H1 (cell line): ENCODE data around the gene EDEM1. TPM values are rescaled to one million over a fixed set of nuclear protein-coding genes. Genes with fewer than 3 reads are reported as not detected.
"Not testable (repeated sequence)": the region's sequence is repeated elsewhere in the genome, so short reads cannot be mapped to it uniquely, and the experiment has no call there.

Experiments used
- CTCF ChIA-PET: fragments of 300-600 bp; sonication (Branson Sonifier 250); formaldehyde crosslinking; loops from one replicate; lab custom pipeline; 2021; ENCODE audit not compliant: partially characterized antibody; lab: Charles Lee
- POLR2A ChIA-PET: fragments of 300-600 bp; sonication (Branson Sonifier 250); formaldehyde crosslinking; loops from one replicate; lab custom pipeline; 2021; ENCODE audit warnings: inconsistent platforms; ENCODE audit not compliant: partially characterized antibody; lab: Charles Lee
- DNase-seq, 2 experiments: peaks; one replicate each; pipeline versions ENCODE4 v3.0.0 to v3.0.0-alpha.2; 2010 to 2022; ENCODE audit warnings: low spot score in 2 of 2, low read depth in 1 of 2, mixed read lengths in 1 of 2
- FAIRE-seq: peaks from 2 replicates; lab custom pipeline; 2011; peaks lifted over from hg19 to GRCh38; lab: Jason Lieb, UNC
- H2AFZ ChIP-seq: 2 replicates; pipeline ENCODE4 v1.8.1; 2012; ENCODE audit warnings: low read length, inconsistent platforms
- H2AK5ac ChIP-seq: 2 replicates; pipeline ENCODE4 v1.6.1; 2013; ENCODE audit warnings: low read depth, low read length
- H2BK120ac ChIP-seq: replicated peaks from 2 replicates; pipeline ENCODE3; 2013; ENCODE audit warnings: low read depth, low read length, inconsistent platforms
- H2BK12ac ChIP-seq: 2 replicates; pipeline ENCODE4 v1.6.1; 2013; ENCODE audit warnings: low read depth, low read length
- H2BK15ac ChIP-seq: 2 replicates; pipeline ENCODE4 v1.6.1; 2013; ENCODE audit warnings: low read length
- H2BK20ac ChIP-seq: 2 replicates; pipeline ENCODE4 v1.6.1; 2013; ENCODE audit warnings: low read length
- H2BK5ac ChIP-seq: 2 replicates; pipeline ENCODE4 v1.6.1; 2013; ENCODE audit warnings: low read depth, low read length
- H3K14ac ChIP-seq: 2 replicates; pipeline ENCODE4 v1.6.1; 2013; ENCODE audit warnings: inconsistent platforms; ENCODE audit not compliant: insufficient read length
- H3K18ac ChIP-seq: 2 replicates; pipeline ENCODE4 v1.6.1; 2013; ENCODE audit warnings: low read length; ENCODE audit errors: extremely low read depth
- H3K23ac ChIP-seq: 2 replicates; pipeline ENCODE4 v1.6.1; 2013; ENCODE audit warnings: inconsistent platforms; ENCODE audit not compliant: insufficient read length
- H3K23me2 ChIP-seq: 2 replicates; pipeline ENCODE4 v1.6.1; 2013; ENCODE audit warnings: low read depth, low read length
- H3K27ac ChIP-seq: 2 replicates; pipeline ENCODE4 v1.6.1; 2011; ENCODE audit warnings: low read depth, low read length, inconsistent platforms
- H3K27me3 ChIP-seq, 4 experiments: replicated peaks in 1 of 4; 1 replicate in 1 of 4; 2 replicates in 3 of 4; pipeline versions ENCODE4 v1.6.1 to v1.8.1; 2011 to 2013; ENCODE audit warnings: low read length in 3 of 4, mild to moderate bottlenecking in 3 of 4, inconsistent platforms in 2 of 4, mixed read lengths in 2 of 4, moderate library complexity in 1 of 4; ENCODE audit not compliant: control insufficient read depth in 3 of 4, insufficient read depth in 3 of 4; ENCODE audit errors: extremely low read depth in 1 of 4
- H3K36me3 ChIP-seq, 4 experiments: 2 replicates each; pipeline versions ENCODE4 v1.6.1 to v1.8.1; 2011 to 2013; ENCODE audit warnings: mild to moderate bottlenecking in 4 of 4, low read length in 3 of 4, moderate library complexity in 2 of 4, control low read depth in 1 of 4, inconsistent platforms in 1 of 4; ENCODE audit not compliant: insufficient read depth in 4 of 4, control insufficient read depth in 2 of 4
- H3K4ac ChIP-seq: replicated peaks from 2 replicates; pipeline ENCODE3; 2013; ENCODE audit warnings: low read length, low read depth, mixed read lengths, inconsistent platforms; ENCODE audit not compliant: insufficient read length
- H3K4me1 ChIP-seq, 4 experiments: replicated peaks in 1 of 4; 1 replicate in 1 of 4; 2 replicates in 3 of 4; pipeline versions ENCODE4 v1.6.1 to v1.8.1; 2011 to 2013; ENCODE audit warnings: low read length in 3 of 4, inconsistent platforms in 2 of 4, mixed read lengths in 1 of 4; ENCODE audit not compliant: insufficient read depth in 4 of 4, control insufficient read depth in 3 of 4
- H3K4me2 ChIP-seq, 2 experiments: 2 replicates each; pipeline versions ENCODE4 v1.6.1 to v1.8.1; 2011 to 2013; ENCODE audit warnings: low read depth in 2 of 2, low read length in 2 of 2, control low read depth in 1 of 2, inconsistent platforms in 1 of 2, mild to moderate bottlenecking in 1 of 2; ENCODE audit not compliant: insufficient read depth in 1 of 2
- H3K4me3 ChIP-seq, 4 experiments: fragments of 200-600, 300-600 bp in 1 of 4; sonication (generic), shearing (Covaris generic), sonication (Bioruptor Twin) in 1 of 4; 2 replicates each; pipeline versions ENCODE4 v1.5.1 to v1.8.1; 2011 to 2016; ENCODE audit warnings: low read length in 4 of 4, low read depth in 3 of 4, control low read depth in 2 of 4, inconsistent platforms in 2 of 4, mild to moderate bottlenecking in 2 of 4, mixed read lengths in 1 of 4, moderate library complexity in 1 of 4; ENCODE audit not compliant: insufficient read depth in 2 of 4; ENCODE audit errors: extremely low read depth in 1 of 4
- H3K56ac ChIP-seq: replicated peaks from 2 replicates; pipeline ENCODE3; 2013; ENCODE audit warnings: low read depth, mild to moderate bottlenecking, mixed read lengths, low read length, inconsistent platforms; ENCODE audit not compliant: insufficient read length
- H3K79me1 ChIP-seq: 2 replicates; pipeline ENCODE4 v1.6.1; 2013; ENCODE audit warnings: low read depth, low read length, control low read depth
- H3K79me2 ChIP-seq, 2 experiments: 2 replicates each; pipeline versions ENCODE4 v1.6.1 to v1.8.1; 2012 to 2013; ENCODE audit warnings: low read length in 2 of 2, mild to moderate bottlenecking in 2 of 2, inconsistent platforms in 1 of 2; ENCODE audit not compliant: insufficient read depth in 2 of 2, control insufficient read depth in 1 of 2
- H3K9ac ChIP-seq, 4 experiments: replicated peaks in 1 of 4; 1 replicate in 1 of 4; 2 replicates in 3 of 4; pipeline versions ENCODE4 v1.6.1 to v1.8.1; 2011 to 2013; ENCODE audit warnings: low read depth in 3 of 4, low read length in 3 of 4, control low read depth in 2 of 4, mild to moderate bottlenecking in 2 of 4, moderate library complexity in 2 of 4, inconsistent platforms in 1 of 4; ENCODE audit errors: extremely low read depth in 1 of 4
- H3K9me3 ChIP-seq, 2 experiments: 2 replicates each; pipeline versions ENCODE4 v1.6.1 to v1.8.1; 2012 to 2013; ENCODE audit warnings: mild to moderate bottlenecking in 2 of 2, moderate library complexity in 2 of 2, control low read depth in 1 of 2, inconsistent platforms in 1 of 2, low read depth in 1 of 2, low read length in 1 of 2, mixed read lengths in 1 of 2; ENCODE audit not compliant: insufficient read depth in 2 of 2
- H4K20me1 ChIP-seq, 2 experiments: replicated peaks in 1 of 2; 2 replicates each; pipeline versions ENCODE3 to v1.8.1; 2011 to 2013; ENCODE audit warnings: inconsistent platforms in 2 of 2, low read length in 2 of 2, mild to moderate bottlenecking in 1 of 2; ENCODE audit not compliant: insufficient read depth in 2 of 2, control insufficient read depth in 1 of 2
- H4K5ac ChIP-seq: 2 replicates; pipeline ENCODE4 v1.6.1; 2013; ENCODE audit warnings: low read length, low read depth, mixed read lengths, inconsistent platforms; ENCODE audit not compliant: insufficient read length
- H4K8ac ChIP-seq: 2 replicates; pipeline ENCODE4 v1.8.0; 2013; ENCODE audit warnings: mild to moderate bottlenecking, moderate library complexity, low read length, inconsistent platforms; ENCODE audit not compliant: insufficient read depth; ENCODE audit errors: extremely low read depth
- H4K91ac ChIP-seq: replicated peaks from 2 replicates; pipeline ENCODE3; 2013; ENCODE audit warnings: low read length, mixed read lengths, inconsistent platforms; ENCODE audit not compliant: insufficient read length
- WGBS, 2 experiments: shearing (Covaris generic) in 1 of 2; methylation state at CpG; one replicate each; pipeline versions ENCODE4 v1.1.6 to v1.1.7; 2013 to 2015; ENCODE audit warnings: low lambda C conversion rate in 2 of 2, mixed read lengths in 2 of 2, inconsistent platforms in 1 of 2, low coverage in 1 of 2, missing lambda C conversion rate in 1 of 2; ENCODE audit not compliant: insufficient replicate concordance in 2 of 2, insufficient coverage in 1 of 2, insufficient read length in 1 of 2; ENCODE audit errors: extremely low coverage in 1 of 2, missing lambda C conversion rate in 1 of 2; 5-methylcytosine and 5-hydroxymethylcytosine counted together
- polyA plus RNA-seq, 7 experiments: library from polyadenylated mRNA; depleted of rRNA in 3 of 7; stranded (reverse) in 5 of 7; unstranded in 2 of 7; fragments of >200 nt in 5 of 7; fragments of 200-250 nt in 2 of 7; gene quantifications; 1 replicate in 5 of 7; 2 replicates in 1 of 7; 4 replicates in 1 of 7; pipeline versions ENCODE4 v1.2.1 to v1.2.3, GENCODE V29; 2011 to 2013; ENCODE audit warnings: missing spikeins in 2 of 7, mixed read lengths in 2 of 7
- total RNA-seq: library from RNA; stranded (reverse); fragmentation: NEBNext Ultra II Directional; extraction: Animal tissue kit (Norgen Biotek cat#: 25700); gene quantifications from 2 replicates; pipeline ENCODE4 v1.2.1, GENCODE V29; 2021

Gene EDEM1
- total and polyA plus RNA-seq, 2 of the 8 experiments (the other 6 are each of a cell fraction or from before 2014, with no cell fraction given) = 4.8 to 16.4 TPM

- FAIRE-seq, H2BK120ac ChIP-seq, DNase-seq, H3K79me1 ChIP-seq, H3K56ac ChIP-seq, H3K4me2 ChIP-seq, H3K18ac ChIP-seq, H2AFZ ChIP-seq, H3K36me3 ChIP-seq, H3K4ac ChIP-seq, H3K4me3 ChIP-seq, H4K5ac ChIP-seq, H4K8ac ChIP-seq, H4K20me1 ChIP-seq, H3K79me2 ChIP-seq, H3K9me3 ChIP-seq, H2BK5ac ChIP-seq, H2BK20ac ChIP-seq, H2BK12ac ChIP-seq, H3K14ac ChIP-seq, H3K27me3 ChIP-seq, H3K23ac ChIP-seq, H4K91ac ChIP-seq, H3K27ac ChIP-seq, H2AK5ac ChIP-seq, H3K9ac ChIP-seq, H3K23me2 ChIP-seq, H3K4me1 ChIP-seq, H2BK15ac ChIP-seq: not testable (repeated sequence)
- 94% methylated on average over 12 of the region's 12 CpGs; no CpG with 5 or more reads in 1 of the 2 experiments for WGBS, 2 experiments
- CTCF ChIA-PET = interaction anchor here (0.7 kb wide), 1 partner anchor 254 kb away, joined by 3 read pairs; no protein-coding TSS in a partner anchor
- POLR2A ChIA-PET = interaction anchor here (7.4 kb wide), 1 partner anchor 12 kb away, joined by 46 read pairs; no protein-coding TSS in a partner anchor
Observed at GRCh38 chr3:5183714-5184113, 3.8 kb upstream of the EDEM1 start.
